ENCODE results near the gene CFAP46. TPM values are rescaled to one million over a fixed set of nuclear protein-coding genes. Genes with fewer than 3 reads are reported as not detected.
A peak's percentile ranks its signal among the peaks of the same experiment; 100 is the strongest.

The CFAP46 gene
- polyA plus RNA-seq, 3 donors: 0.07 TPM; not detected in 2

- Histone ChIP-seq H3K9ac (ENCODE audit: insufficient read depth, low read length, poor library complexity, severe bottlenecking) (no peak within 1 kb of the TSS), H3K79me2 (ENCODE audit: insufficient read depth, low read length) (no peaks in the 10 kb centered on the region), H3K4me2 (replicated peaks; ENCODE audit: extremely low read depth, low read length, poor library complexity, severe bottlenecking) (no peak within 1 kb of the TSS), H4K20me1 (ENCODE audit: insufficient read depth, low read length) (peaks cover 5% of the 10 kb centered on the region), H3K9me3 (replicated peaks in 1 of 2; ENCODE audit: control insufficient read depth in 1 of 2, insufficient read depth in 1 of 2, low read length in 2 of 2) (peaks cover 0 to 5% of the 10 kb centered on the region in 2 donors), H3K27me3 (ENCODE audit: control insufficient read depth in 2 of 2, insufficient read depth in 2 of 2, low read length in 2 of 2) (peaks cover 9 to 53% of the 10 kb centered on the region in 2 donors), H3K4me1 (ENCODE audit: control insufficient read depth in 1 of 2, insufficient read depth in 2 of 2, low read length in 2 of 2) (no peaks in the 10 kb centered on the region), H2AFZ (ENCODE audit: insufficient read depth, low read depth, low read length, poor library complexity, severe bottlenecking) (no peak within 1 kb of the TSS), H3K27ac (ENCODE audit: low read depth in 1 of 2, low read length in 2 of 2) (no peak within 1 kb of the TSS), H3K36me3 (replicated peaks in 1 of 2; ENCODE audit: control insufficient read depth in 1 of 2, insufficient read depth in 2 of 2, low read length in 2 of 2) (peaks cover 15 to 23% of the 10 kb centered on the region in 2 donors), H3K4me3 (replicated peaks in 1 of 3; ENCODE audit: low read depth in 2 of 3, low read length in 3 of 3) (no peak within 1 kb of the TSS)
- TF ChIP-seq, protein P1, sequence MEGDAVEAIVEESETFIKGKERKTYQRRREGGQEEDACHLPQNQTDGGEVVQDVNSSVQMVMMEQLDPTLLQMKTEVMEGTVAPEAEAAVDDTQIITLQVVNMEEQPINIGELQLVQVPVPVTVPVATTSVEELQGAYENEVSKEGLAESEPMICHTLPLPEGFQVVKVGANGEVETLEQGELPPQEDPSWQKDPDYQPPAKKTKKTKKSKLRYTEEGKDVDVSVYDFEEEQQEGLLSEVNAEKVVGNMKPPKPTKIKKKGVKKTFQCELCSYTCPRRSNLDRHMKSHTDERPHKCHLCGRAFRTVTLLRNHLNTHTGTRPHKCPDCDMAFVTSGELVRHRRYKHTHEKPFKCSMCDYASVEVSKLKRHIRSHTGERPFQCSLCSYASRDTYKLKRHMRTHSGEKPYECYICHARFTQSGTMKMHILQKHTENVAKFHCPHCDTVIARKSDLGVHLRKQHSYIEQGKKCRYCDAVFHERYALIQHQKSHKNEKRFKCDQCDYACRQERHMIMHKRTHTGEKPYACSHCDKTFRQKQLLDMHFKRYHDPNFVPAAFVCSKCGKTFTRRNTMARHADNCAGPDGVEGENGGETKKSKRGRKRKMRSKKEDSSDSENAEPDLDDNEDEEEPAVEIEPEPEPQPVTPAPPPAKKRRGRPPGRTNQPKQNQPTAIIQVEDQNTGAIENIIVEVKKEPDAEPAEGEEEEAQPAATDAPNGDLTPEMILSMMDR (IDR thresholded peaks at IDR 0.05): no peak
- Mint-ChIP-seq H3K4me1 (peaks cover 4% of the 10 kb centered on the region), H3K36me3 (peaks cover 27 to 28% of the 10 kb centered on the region in 2 donors), H3K27ac (no peak within 1 kb of the TSS), H3K27me3 (ENCODE audit: low read depth in 3 of 3) (peaks cover 43 to 79% (median 61%) of the 10 kb centered on the region in 3 donors), H3K4me3 (peak within 1 kb of the TSS in 1 of 2 donors; percentile 81), H3K9me3 (peaks cover 0 to 9% (median 5%) of the 10 kb centered on the region in 7 donors)
- intact Hi-C loops (cut with micrococcal nuclease): no loop called here
- 2% methylated on average over 105 of the region's 119 CpGs for WGBS (ENCODE audit: insufficient coverage)
- DNase-seq: no peak
Measured at GRCh38 chr10:132785723-132786475, 156.5 kb downstream of the CFAP46 start, which contains the start of gene NKX6-2. Gene NKX6-2, minus strand, starts transcription at chr10:132786147. Its CDS starts 199 bp downstream, at chr10:132785948.

GRCh38 chr10:132784866-132785722, 157.3 kb downstream of the CFAP46 start:
- TF ChIP-seq, protein P1 (IDR thresholded peaks at IDR 0.05): no peak
- Mint-ChIP-seq H3K4me3 (peak overlapping the region in 1 of 2 donors; percentile 77), H3K27me3 (ENCODE audit: low read depth in 3 of 3) (peaks cover 43 to 71% (median 56%) of the 10 kb centered on the region in 3 donors), H3K4me1 (peaks cover 4% of the 10 kb centered on the region), H3K36me3 (peaks cover 30 to 33% of the 10 kb centered on the region in 2 donors), H3K9me3 (peaks cover 0 to 9% (median 5%) of the 10 kb centered on the region in 7 donors), H3K27ac (no peak overlapping the region)
- H3K27me3 ChIP-seq (ENCODE audit: control insufficient read depth in 2 of 2, insufficient read depth in 2 of 2, low read length in 2 of 2): peaks cover 9 to 46% of the 10 kb centered on the region in 2 donors
- H3K36me3 ChIP-seq (replicated peaks in 1 of 2; ENCODE audit: control insufficient read depth in 1 of 2, insufficient read depth in 2 of 2, low read length in 2 of 2): peaks cover 20 to 25% of the 10 kb centered on the region in 2 donors
- H3K79me2 ChIP-seq (ENCODE audit: insufficient read depth, low read length): no peaks in the 10 kb centered on the region
- no peaks in the 10 kb centered on the region for H3K4me1 ChIP-seq (ENCODE audit: control insufficient read depth in 1 of 2, insufficient read depth in 2 of 2, low read length in 2 of 2)
- no peak overlapping the region for H3K4me3 ChIP-seq (replicated peaks in 1 of 3; ENCODE audit: low read depth in 2 of 3, low read length in 3 of 3)
- H4K20me1 ChIP-seq (ENCODE audit: insufficient read depth, low read length): peaks cover 5% of the 10 kb centered on the region
- intact Hi-C loops (cut with micrococcal nuclease): no loop called here
- H3K27ac ChIP-seq (ENCODE audit: low read depth in 1 of 2, low read length in 2 of 2): no peak overlapping the region
- H2AFZ ChIP-seq (ENCODE audit: insufficient read depth, low read depth, low read length, poor library complexity, severe bottlenecking): no peak overlapping the region
- H3K9ac ChIP-seq (ENCODE audit: insufficient read depth, low read length, poor library complexity, severe bottlenecking): no peak overlapping the region
- H3K9me3 ChIP-seq (replicated peaks in 1 of 2; ENCODE audit: control insufficient read depth in 1 of 2, insufficient read depth in 1 of 2, low read length in 2 of 2): peaks cover 0 to 5% of the 10 kb centered on the region in 2 donors
- DNase-seq: no peak
- no peak overlapping the region for H3K4me2 ChIP-seq (replicated peaks; ENCODE audit: extremely low read depth, low read length, poor library complexity, severe bottlenecking)
- WGBS (ENCODE audit: insufficient coverage): 11% methylated on average over 93 of the region's 111 CpGs

Measured in CD14-positive monocyte (primary cell).